Stimulated activated CD4-positive, alpha-beta T cell treated with anti-CD3 and anti-CD28 coated beads, Interleukin-2, amount 100 ng/mL, for 48 hours (primary cell): ENCODE results near the gene SMAD7.

Experiments used
- DNase-seq, 2 donors: peaks; one replicate each; pipeline ENCODE4 v3.0.0-alpha.2; 2020

The SMAD7 gene

GRCh38 chr18:48892146-48892855, 58.5 kb downstream of the SMAD7 start:
- DNase-seq, result no peak

- DNase-seq, result no peak
These were observed 59.0 kb downstream of the SMAD7 start for GRCh38 chr18:48891721-48892120.

- DNase-seq, result no peak
These were observed 60.6 kb downstream of the SMAD7 start for GRCh38 chr18:48889981-48890762.

GRCh38 chr18:48889115-48889941, 61.4 kb downstream of the SMAD7 start:
- no peak for DNase-seq

- DNase-seq, result no peak
These were observed 62.0 kb downstream of the SMAD7 start for GRCh38 chr18:48888773-48889080.

- DNase-seq, result no peak
These were observed 62.6 kb downstream of the SMAD7 start for GRCh38 chr18:48887905-48888772.

- DNase-seq, result no peak
These were observed 63.4 kb downstream of the SMAD7 start for GRCh38 chr18:48887294-48887904.

- no peak for DNase-seq
These were observed 64.1 kb downstream of the SMAD7 start for GRCh38 chr18:48886520-48887293.

- no peak for DNase-seq
These were observed 64.8 kb downstream of the SMAD7 start for GRCh38 chr18:48885924-48886400.

GRCh38 chr18:48885266-48885923, 65.4 kb downstream of the SMAD7 start:
- DNase-seq, result no peak

- DNase-seq, result no peak
These were observed 66.0 kb downstream of the SMAD7 start for GRCh38 chr18:48884771-48885170.

GRCh38 chr18:48884306-48884705, 66.5 kb downstream of the SMAD7 start:
- DNase-seq, result no peak

- no peak for DNase-seq
These were observed 68.4 kb downstream of the SMAD7 start for GRCh38 chr18:48882379-48882778.

- no peak for DNase-seq
These were observed 69.8 kb downstream of the SMAD7 start for GRCh38 chr18:48880931-48881330.

GRCh38 chr18:48879008-48879431, 71.7 kb downstream of the SMAD7 start:
- no peak for DNase-seq

GRCh38 chr18:48878471-48878870, 72.3 kb downstream of the SMAD7 start:
- no peak for DNase-seq

GRCh38 chr18:48877941-48878340, 72.8 kb downstream of the SMAD7 start:
- no peak for DNase-seq

- DNase-seq, result no peak
These were observed 74.2 kb downstream of the SMAD7 start for GRCh38 chr18:48876590-48876989.

GRCh38 chr18:48875942-48876511, 74.7 kb downstream of the SMAD7 start:
- DNase-seq, result no peak

GRCh38 chr18:48875314-48875941, 75.3 kb downstream of the SMAD7 start:
- no peak for DNase-seq
